GM13977 (cell line): ENCODE measurements around the gene AKR1C2.
"Not testable (repeated sequence)": the region's sequence is repeated elsewhere in the genome, so short reads cannot be mapped to it uniquely, and the experiment has no call there.

Experiments
- DNase-seq: peaks from one replicate; pipeline ENCODE4 v3.0.0; 2012; ENCODE audit warnings: low spot score
- in situ Hi-C: fragments of 300-500 bp; cut with MboI; formaldehyde crosslinking; loops from one replicate; pipeline ENCODE4 v1.12.0; 2022; ENCODE audit warnings: low sequenced_read_pairs, low pct_unique_long_range_greater_than_20kb, mixed read lengths, inconsistent platforms; ENCODE audit not compliant: unreplicated experiment
- TF ChIP-seq, protein P1 (sequence below): IDR thresholded peaks from 2 replicates; pipeline ENCODE4 v1.5.1; 2012; ENCODE audit warnings: mild to moderate bottlenecking, control low read depth; ENCODE audit not compliant: insufficient read depth; ENCODE audit errors: extremely low read depth, missing control alignments

AKR1C2 gene

GRCh38 chr10:4983615-4984216 lies 19.9 kb downstream of the AKR1C2 start:
- TF ChIP-seq, protein P1, sequence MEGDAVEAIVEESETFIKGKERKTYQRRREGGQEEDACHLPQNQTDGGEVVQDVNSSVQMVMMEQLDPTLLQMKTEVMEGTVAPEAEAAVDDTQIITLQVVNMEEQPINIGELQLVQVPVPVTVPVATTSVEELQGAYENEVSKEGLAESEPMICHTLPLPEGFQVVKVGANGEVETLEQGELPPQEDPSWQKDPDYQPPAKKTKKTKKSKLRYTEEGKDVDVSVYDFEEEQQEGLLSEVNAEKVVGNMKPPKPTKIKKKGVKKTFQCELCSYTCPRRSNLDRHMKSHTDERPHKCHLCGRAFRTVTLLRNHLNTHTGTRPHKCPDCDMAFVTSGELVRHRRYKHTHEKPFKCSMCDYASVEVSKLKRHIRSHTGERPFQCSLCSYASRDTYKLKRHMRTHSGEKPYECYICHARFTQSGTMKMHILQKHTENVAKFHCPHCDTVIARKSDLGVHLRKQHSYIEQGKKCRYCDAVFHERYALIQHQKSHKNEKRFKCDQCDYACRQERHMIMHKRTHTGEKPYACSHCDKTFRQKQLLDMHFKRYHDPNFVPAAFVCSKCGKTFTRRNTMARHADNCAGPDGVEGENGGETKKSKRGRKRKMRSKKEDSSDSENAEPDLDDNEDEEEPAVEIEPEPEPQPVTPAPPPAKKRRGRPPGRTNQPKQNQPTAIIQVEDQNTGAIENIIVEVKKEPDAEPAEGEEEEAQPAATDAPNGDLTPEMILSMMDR = no peak
- no peak for DNase-seq
- in situ Hi-C loops = no loop called here

DNA sequence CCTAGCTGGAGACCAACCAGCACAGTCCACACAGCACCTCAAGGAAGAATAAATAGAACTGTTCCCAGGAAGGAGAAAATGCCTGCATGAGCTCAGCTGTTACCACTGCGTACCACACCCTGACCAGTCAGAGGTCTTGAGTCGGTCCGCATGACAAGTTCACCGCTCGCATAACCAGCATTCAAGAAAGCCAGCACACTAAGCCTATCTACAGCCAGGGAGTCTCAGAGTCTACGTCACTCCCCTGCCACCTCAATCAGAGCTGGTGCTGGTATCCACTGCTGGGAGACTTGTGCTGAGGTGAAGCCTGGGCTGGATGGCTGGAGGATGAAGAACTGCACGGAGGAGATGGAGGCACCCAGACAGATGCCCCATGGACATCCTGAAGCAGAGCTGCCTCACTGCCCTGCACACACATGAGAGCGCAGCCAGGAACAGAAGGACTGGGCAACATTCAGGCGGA lies 20.9 kb downstream of the AKR1C2 start:
- in situ Hi-C loops = no loop called here
- TF ChIP-seq, protein P1 = no peak
- DNase-seq = no peak

DNA sequence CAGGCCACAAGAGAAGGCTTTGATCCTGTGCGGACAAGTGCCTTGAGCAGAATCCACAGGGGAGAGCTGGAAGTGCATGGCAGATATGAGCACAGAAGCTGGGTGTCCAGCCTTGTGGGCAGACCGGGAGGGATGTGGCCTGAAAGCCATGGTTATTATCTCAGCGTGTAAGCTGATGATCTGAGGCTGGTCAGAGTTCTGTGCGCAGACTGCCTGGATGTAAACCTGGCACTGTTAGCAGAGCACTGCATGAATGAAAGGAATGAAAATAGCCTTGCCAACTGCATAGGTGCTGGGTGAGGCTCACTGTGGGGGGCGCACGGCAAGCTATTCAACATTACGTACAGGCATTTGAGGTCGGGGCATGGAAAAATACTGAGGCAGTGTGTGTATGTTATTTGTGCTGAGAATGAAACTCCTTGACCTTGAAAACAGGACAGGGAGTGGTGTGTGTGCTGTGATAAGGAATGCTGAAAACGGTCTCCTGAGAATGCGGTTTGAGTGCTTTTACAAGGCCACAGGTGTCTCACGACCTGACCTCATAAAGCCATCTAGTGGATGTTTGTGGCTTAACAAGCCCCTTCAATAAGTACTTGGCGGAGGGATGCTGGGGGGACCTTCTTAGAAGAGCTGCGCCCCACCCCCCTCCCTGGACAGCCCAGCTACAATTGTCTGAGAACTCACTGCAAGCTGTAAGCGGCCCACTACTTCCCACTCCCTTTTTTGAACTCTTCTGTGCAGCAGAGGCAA lies 21.8 kb downstream of the AKR1C2 start:
- TF ChIP-seq, protein P1 = peak; percentile 33
- DNase-seq = peak; percentile 4
- in situ Hi-C loops = no loop called here

GRCh38 chr10:4980793-4981192 lies 22.9 kb downstream of the AKR1C2 start:
- TF ChIP-seq, protein P1 = no peak
- in situ Hi-C loops = no loop called here

GRCh38 chr10:4978870-4979269 lies 24.8 kb downstream of the AKR1C2 start:
- in situ Hi-C loops = no loop called here
- TF ChIP-seq, protein P1 = no peak
- no peak for DNase-seq

More at GRCh38 chr10:4980793-4981192, 22.9 kb downstream of the AKR1C2 start:
- no peak for DNase-seq

DNA sequence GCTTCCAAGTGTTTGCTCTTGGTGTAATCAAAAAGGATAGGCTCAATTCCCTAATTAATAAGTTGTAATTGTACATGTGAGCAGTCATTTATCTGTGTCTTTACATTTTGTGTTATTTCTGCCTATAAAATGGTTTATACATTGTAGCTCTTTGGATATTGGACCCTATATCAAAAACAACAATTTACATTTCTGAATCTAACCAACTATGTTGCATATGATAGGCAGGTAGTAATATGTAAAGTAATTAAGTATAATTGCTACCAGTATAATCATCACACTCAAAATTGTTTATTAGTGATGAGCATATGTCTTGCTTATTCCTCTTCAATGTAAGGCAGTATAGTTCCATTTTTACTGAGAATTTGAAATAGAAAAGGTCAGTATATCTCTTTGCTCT lies 26.6 kb downstream of the AKR1C2 start:
- TF ChIP-seq, protein P1 = no peak
- in situ Hi-C loops = no loop called here
- no peak for DNase-seq

- DNase-seq, in situ Hi-C loops: not testable (repeated sequence)
These were observed 29.3 kb downstream of the AKR1C2 start for GRCh38 chr10:4974400-4974799.

DNA sequence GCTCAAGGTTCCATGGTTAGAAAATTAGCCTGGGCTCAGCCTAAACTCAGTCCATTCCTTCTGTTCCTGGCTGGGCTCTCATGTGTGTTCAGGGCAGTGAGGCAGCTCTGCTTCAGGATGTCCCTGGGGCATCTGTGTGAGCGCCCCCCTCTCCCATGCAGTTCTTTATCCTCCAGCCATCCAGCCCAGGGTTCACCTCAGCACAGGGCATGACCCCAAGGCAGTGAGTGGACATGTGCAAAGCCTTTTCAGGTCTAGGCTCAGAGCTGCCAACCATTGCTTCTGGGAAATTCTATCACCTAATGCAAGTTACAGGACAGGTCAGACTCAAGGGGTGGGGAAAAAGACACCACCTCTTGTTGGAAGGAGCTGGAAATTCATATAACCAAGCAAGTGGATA lies 30.4 kb downstream of the AKR1C2 start:
- in situ Hi-C loops, DNase-seq: not testable (repeated sequence)

GRCh38 chr10:4972369-4973142 lies 31.1 kb downstream of the AKR1C2 start:
- in situ Hi-C loops, DNase-seq: not testable (repeated sequence)

DNA sequence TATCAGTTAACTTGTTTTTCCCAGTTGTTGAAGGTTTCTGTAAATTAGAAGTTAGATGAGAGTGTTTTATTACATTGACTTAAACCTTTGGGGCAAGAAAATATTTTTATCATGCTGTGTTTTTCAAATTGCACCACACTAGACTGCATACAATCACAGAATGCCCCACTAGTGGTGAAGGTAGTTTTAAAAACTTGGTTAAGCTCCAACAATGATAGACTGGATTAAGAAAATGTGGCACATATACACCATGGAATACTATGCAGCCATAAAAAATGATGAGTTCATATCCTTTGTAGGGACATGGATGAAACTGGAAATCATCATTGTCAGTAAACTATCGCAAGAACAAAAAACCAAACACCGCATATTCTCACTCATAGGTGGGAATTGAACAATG lies 33.3 kb downstream of the AKR1C2 start:
- in situ Hi-C loops, DNase-seq: not testable (repeated sequence)
